D721Med (cell line): Measurements from ENCODE around the gene AKIP1.
"Not testable (repeated sequence)": the region's sequence is repeated elsewhere in the genome, so short reads cannot be mapped to it uniquely, and the experiment has no call there.

Experiments used
- DNase-seq: peaks from one replicate; pipeline ENCODE4 v3.0.0; 2011; ENCODE audit warnings: low spot score; ENCODE audit not compliant: insufficient read length
- FAIRE-seq: peaks from 2 replicates; lab custom pipeline; 2011; peaks lifted over from hg19 to GRCh38; lab: Jason Lieb, UNC
- TF ChIP-seq, protein P1 (sequence below): IDR thresholded peaks from 2 replicates; pipeline ENCODE4 v1.5.1; 2012; ENCODE audit warnings: mild to moderate bottlenecking, control low read depth; ENCODE audit not compliant: insufficient read depth; ENCODE audit errors: missing control alignments

The AKIP1 gene

DNA sequence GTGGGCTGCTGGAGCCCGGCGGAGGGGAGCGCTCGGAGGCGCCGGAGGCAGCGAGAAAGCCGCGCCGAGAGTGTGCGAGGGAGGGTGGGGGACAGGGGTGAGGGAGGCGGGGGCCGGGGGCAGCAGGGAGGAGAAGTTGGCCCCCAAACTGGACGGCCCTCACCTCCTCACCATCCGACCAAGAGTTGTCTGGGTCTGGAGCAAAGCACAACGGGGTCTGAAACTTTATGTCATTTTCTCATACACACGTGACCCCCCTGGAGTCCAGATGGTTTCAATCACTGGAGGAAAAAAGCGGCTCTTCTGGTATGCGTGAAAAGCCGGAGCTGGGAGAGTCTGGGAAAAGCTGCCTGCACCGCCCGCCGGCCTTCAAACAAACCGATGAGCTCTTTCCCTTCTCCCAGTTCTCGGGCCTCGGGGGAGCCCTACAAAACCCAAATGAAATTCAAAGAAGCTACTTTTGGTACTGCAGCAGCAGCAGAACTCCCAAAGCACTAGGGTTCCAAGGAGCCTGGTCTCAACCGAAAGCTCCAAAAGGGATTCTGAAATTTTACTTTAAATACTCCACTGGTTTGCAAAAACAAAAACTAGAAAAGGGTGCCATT, 39.7 kb upstream of the AKIP1 start:
- FAIRE-seq (no peak), DNase-seq (no peak)
- TF ChIP-seq, protein P1, sequence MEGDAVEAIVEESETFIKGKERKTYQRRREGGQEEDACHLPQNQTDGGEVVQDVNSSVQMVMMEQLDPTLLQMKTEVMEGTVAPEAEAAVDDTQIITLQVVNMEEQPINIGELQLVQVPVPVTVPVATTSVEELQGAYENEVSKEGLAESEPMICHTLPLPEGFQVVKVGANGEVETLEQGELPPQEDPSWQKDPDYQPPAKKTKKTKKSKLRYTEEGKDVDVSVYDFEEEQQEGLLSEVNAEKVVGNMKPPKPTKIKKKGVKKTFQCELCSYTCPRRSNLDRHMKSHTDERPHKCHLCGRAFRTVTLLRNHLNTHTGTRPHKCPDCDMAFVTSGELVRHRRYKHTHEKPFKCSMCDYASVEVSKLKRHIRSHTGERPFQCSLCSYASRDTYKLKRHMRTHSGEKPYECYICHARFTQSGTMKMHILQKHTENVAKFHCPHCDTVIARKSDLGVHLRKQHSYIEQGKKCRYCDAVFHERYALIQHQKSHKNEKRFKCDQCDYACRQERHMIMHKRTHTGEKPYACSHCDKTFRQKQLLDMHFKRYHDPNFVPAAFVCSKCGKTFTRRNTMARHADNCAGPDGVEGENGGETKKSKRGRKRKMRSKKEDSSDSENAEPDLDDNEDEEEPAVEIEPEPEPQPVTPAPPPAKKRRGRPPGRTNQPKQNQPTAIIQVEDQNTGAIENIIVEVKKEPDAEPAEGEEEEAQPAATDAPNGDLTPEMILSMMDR: no peak

DNA sequence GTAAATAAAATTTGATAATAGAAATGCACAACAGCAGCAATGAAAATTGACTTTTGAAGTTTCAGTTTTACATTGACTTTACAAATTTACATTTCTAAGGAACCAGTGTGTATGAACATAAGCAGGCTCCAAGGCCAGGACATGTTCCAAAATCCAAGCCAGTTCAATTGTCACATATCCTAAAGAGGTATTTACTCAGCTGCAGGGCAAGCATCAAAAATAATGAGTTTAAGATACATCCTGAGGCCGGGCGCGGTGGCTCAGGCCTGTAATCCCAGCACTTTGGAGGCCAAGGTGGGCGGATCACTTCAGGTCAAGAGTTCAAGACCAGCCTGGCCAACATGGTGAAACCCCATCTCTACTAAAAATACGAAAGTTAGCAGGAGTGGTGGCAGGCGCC, 39.0 kb upstream of the AKIP1 start:
- DNase-seq (no peak), FAIRE-seq (no peak)
- TF ChIP-seq, protein P1: no peak

DNA sequence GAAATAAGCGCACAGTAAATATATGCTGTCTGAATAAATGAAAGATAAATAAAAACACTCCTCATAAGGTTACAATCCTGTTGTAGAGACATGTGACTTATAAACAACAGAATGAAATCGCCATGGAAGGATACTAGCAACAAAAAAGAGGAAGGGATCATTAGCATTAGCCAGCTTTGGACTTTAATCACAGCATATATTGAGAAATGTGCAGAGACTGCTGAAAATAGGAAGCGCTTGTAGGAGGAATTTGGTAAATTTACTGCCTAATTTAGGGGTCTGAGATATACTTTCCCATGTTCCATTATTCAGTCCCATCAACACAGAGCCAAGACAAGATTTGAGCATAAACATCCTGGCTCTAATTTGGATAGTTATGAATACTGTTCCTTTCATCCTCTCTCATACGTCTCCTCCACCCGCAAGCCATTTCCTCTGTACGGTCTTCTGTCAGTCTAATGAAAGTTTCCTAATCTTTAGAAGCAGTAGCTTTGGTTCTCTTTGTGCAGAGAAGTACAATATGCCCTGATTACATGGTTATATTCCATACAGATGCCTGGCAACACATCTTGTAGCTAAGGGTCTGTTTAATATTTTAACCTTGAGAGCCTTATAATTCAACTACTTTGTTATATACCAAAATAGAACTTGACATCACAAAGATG, 37.1 kb upstream of the AKIP1 start:
- DNase-seq: no peak
- FAIRE-seq: no peak
- TF ChIP-seq, protein P1: no peak

DNA sequence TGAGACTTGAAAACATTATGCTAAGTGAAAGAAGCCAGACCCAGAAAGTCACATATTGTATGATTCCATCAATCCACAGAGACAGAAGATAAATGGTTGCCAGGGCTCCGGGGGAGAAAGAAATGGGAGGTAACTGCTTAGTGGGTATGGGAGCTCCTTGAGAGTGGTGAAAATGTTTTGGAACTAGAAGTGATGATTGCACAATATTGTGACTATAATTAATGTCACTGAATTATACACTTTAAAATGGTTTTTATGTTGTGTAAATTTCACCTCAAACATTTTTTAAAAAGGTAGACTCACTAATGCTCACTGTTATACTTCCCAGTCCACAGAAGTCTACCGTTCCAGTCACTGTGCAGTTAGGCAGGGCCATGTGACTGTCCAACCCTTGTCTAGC, 32.2 kb upstream of the AKIP1 start:
- no peak for FAIRE-seq
- DNase-seq: no peak
- TF ChIP-seq, protein P1: no peak

DNA sequence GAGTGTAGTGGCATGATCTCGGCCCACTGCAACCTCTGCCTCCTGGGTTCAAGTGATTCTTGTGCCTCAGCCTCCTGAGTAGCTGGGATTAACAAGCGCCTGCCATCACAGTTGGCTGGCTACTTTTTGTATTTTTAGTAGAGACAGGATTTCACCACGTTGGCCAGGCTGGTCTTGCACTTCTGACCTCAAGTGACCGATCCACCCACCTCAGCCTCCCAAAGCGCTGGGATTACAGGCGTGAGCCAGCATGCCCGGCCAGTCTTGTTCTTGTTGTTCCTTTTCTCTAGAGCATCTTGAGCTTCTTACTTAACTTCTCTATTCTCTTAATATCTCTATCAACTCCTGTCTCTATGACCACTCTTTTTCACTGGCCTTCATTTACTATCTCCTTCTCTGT, 29.4 kb upstream of the AKIP1 start:
- not testable (repeated sequence) for DNase-seq

DNA sequence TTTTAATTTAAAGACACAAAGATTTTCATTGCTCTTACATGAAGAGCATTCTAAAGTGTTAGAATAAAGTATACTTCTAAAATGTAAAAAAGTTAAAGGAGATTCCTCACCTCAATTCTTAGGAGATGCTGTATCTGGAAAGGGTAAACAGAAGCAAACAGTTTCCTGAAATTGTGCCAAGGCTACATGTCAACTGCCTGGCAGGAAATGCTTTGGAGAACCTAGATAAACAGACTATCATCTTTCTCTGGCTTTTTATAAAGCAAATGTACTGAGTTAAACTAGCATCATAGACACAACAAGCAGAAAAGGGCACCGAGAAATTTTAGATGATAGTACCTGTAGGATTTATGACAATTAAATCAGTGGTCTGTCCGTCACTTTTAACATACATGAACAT, 24.7 kb upstream of the AKIP1 start:
- FAIRE-seq (no peak), DNase-seq (no peak)
- TF ChIP-seq, protein P1: no peak

More for the DNA sequence above, 29.4 kb upstream of the AKIP1 start:
- FAIRE-seq: not testable (repeated sequence)

DNA sequence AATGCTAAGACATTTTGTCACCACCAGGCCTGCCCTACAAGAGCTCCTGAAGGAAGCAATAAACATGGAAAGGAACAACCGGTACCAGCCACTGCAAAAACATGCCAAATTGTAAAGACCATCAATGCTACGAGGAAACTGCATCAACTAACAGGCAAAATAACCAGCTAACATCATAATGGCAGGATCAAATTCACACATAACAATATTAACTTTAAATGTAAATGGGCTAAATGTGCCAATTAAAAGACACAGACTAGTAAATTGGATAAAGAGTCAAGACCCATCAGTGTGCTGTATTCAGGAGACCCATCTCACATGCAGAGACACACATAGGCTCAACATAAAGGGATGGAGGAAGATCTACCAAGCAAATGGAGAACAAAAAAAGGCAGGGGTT, 19.8 kb upstream of the AKIP1 start:
- DNase-seq: not testable (repeated sequence)

DNA sequence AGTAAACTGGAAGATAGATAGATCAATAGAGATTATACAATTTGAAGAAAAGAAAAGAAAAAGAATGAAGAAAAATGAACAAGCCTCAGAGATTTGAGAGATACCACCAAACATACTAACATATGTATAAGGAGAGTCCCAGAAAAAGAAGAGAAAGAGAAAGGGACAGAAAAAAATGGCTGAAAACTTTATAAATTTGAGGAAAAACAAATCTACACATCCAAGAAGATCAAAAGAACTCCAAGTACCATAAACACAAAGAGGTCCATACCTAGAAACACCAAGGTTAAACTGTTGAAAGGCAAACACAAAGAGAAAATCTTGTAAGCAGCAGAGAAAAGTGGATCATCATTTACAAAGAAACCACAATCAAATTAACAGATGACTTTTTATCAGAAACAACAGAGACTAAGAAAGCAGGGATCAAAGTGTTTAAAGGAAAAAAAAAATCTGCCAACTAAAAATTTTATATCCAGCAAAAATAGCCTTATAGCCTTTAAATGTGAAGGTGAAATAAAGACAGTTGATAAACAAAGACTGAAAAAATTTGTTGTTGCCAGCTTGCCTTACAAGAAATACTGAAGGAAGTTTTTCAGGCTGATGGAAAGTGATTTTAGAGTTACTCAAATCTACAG, 11.8 kb upstream of the AKIP1 start:
- FAIRE-seq (peak; percentile 6), DNase-seq (no peak)
- TF ChIP-seq, protein P1: no peak

More for the DNA sequence above, 19.8 kb upstream of the AKIP1 start:
- FAIRE-seq: not testable (repeated sequence)
